Small intestine (tissue), 7 donors: ENCODE results near the gene RASA3. TPM values are rescaled to one million over a fixed set of nuclear protein-coding genes. Genes with fewer than 3 reads are reported as not detected.

ENCODE experiments used
- DNase-seq, 2 donors: peaks; one replicate each; pipeline versions ENCODE4 v3.0.0 to v3.0.0-alpha.2; 2013
- FAIRE-seq: peaks from 2 replicates; lab custom pipeline; 2012; peaks lifted over from hg19 to GRCh38; lab: Jason Lieb, UNC
- H3K27ac ChIP-seq, 3 donors: one replicate each; pipeline ENCODE4 v1.5.1; 2013; ENCODE audit warnings: low read length in 2 of 3, mild to moderate bottlenecking in 2 of 3, control low read depth in 1 of 3, inconsistent platforms in 1 of 3, low read depth in 1 of 3, moderate library complexity in 1 of 3
- H3K27me3 ChIP-seq, 3 donors: one replicate each; pipeline ENCODE4 v1.6.1; 2013; ENCODE audit warnings: low read length in 3 of 3, inconsistent platforms in 1 of 3; ENCODE audit not compliant: control insufficient read depth in 3 of 3, insufficient read depth in 3 of 3
- H3K36me3 ChIP-seq, 3 donors: one replicate each; pipeline ENCODE4 v1.6.1; 2013; ENCODE audit warnings: low read length in 3 of 3, inconsistent platforms in 1 of 3, low read depth in 1 of 3, mild to moderate bottlenecking in 1 of 3, moderate library complexity in 1 of 3; ENCODE audit not compliant: control insufficient read depth in 3 of 3, insufficient read depth in 2 of 3
- H3K4me1 ChIP-seq, 3 donors: one replicate each; pipeline ENCODE4 v1.6.1; 2013; ENCODE audit warnings: low read length in 2 of 3, inconsistent platforms in 1 of 3, low read depth in 1 of 3, mild to moderate bottlenecking in 1 of 3, moderate library complexity in 1 of 3; ENCODE audit not compliant: control insufficient read depth in 3 of 3, insufficient read depth in 2 of 3
- H3K4me3 ChIP-seq, 3 donors: one replicate each; pipeline ENCODE4 v1.5.1; 2013; ENCODE audit warnings: low read length in 3 of 3, control low read depth in 1 of 3, inconsistent platforms in 1 of 3, low read depth in 1 of 3, mild to moderate bottlenecking in 1 of 3, moderate library complexity in 1 of 3
- H3K9me3 ChIP-seq, 2 donors: one replicate each; pipeline ENCODE4 v1.6.1; 2013; ENCODE audit warnings: low read depth in 1 of 2, low read length in 1 of 2; ENCODE audit not compliant: control insufficient read depth in 2 of 2, insufficient read depth in 1 of 2
- WGBS, 3 donors: extraction: QIAGEN DNeasy Blood & Tissue Kit; methylation state at CpG; one replicate each; pipeline ENCODE4 v1.1.7; 2013; 5-methylcytosine and 5-hydroxymethylcytosine counted together
- polyA plus RNA-seq, 4 donors: library from polyadenylated mRNA; stranded (reverse) in 3 of 4; unstranded in 1 of 4; fragments of 200-250 nt in 3 of 4; fragments of 120-200 nt in 1 of 4; gene quantifications; one replicate each; pipeline versions ENCODE4 v1.2.1 to v1.2.3, GENCODE V29; 2013
- donor health status: healthy with polysubstance abuse.
- donor health status: control.
- donor health status: control.
- donor health status: Bipolar disorder and iron deficiency.
- donor health status: healthy.

RASA3 gene
- polyA plus RNA-seq, 4 donors = 2.0 to 7.2 (median 6.5) TPM

- DNase-seq (peak; percentile 11 to 77), FAIRE-seq (no peak)
- H3K27ac ChIP-seq = no peak overlapping the region
- H3K36me3 ChIP-seq = peaks cover 0 to 49% (median 2%) of the 10 kb centered on the region in 3 donors
- H3K27me3 ChIP-seq = no peaks in the 10 kb centered on the region
- no peaks in the 10 kb centered on the region for H3K4me1 ChIP-seq
- 67 to 83% (median 77%) methylated on average over 41 of the region's 41 CpGs for WGBS, 3 donors
- H3K4me3 ChIP-seq = no peak overlapping the region
- no peaks in the 10 kb centered on the region for H3K9me3 ChIP-seq
These were observed 127.8 kb downstream of the RASA3 start for GRCh38 chr13:114004420-114005205.

- H3K9me3 ChIP-seq = no peaks in the 10 kb centered on the region
- DNase-seq (no peak), FAIRE-seq (no peak)
- peaks cover 0 to 51% (median 4%) of the 10 kb centered on the region in 3 donors for H3K36me3 ChIP-seq
- H3K4me3 ChIP-seq = no peak overlapping the region
- H3K4me1 ChIP-seq = no peaks in the 10 kb centered on the region
- WGBS, 3 donors = 87 to 92% (median 88%) methylated on average over 23 to 24 of the region's 24 CpGs
- no peaks in the 10 kb centered on the region for H3K27me3 ChIP-seq
- H3K27ac ChIP-seq = no peak overlapping the region
These were observed 129.6 kb downstream of the RASA3 start for GRCh38 chr13:114002771-114003321.

- Histone ChIP-seq H3K9me3 (no peaks in the 10 kb centered on the region), H3K36me3 (peaks cover 0 to 47% (median 4%) of the 10 kb centered on the region in 3 donors), H3K27me3 (no peaks in the 10 kb centered on the region), H3K4me3 (no peak overlapping the region), H3K27ac (no peak overlapping the region), H3K4me1 (no peaks in the 10 kb centered on the region)
- FAIRE-seq (no peak), DNase-seq (peak in 1 of 2 donors; percentile 37)
- 46 to 81% (median 66%) methylated on average over 27 of the region's 27 CpGs for WGBS, 3 donors
These were observed 130.3 kb downstream of the RASA3 start for GRCh38 chr13:114002009-114002544.

GRCh38 chr13:114001331-114002008, 131.0 kb downstream of the RASA3 start:
- Histone ChIP-seq H3K9me3 (no peaks in the 10 kb centered on the region), H3K4me1 (no peaks in the 10 kb centered on the region), H3K4me3 (no peak overlapping the region), H3K27ac (no peak overlapping the region), H3K36me3 (peaks cover 0 to 52% (median 4%) of the 10 kb centered on the region in 3 donors), H3K27me3 (no peaks in the 10 kb centered on the region)
- FAIRE-seq (no peak), DNase-seq (no peak)
- WGBS, 3 donors = 92 to 96% (median 93%) methylated on average over 45 to 46 of the region's 46 CpGs

- Histone ChIP-seq H3K4me1 (no peaks in the 10 kb centered on the region), H3K27me3 (no peaks in the 10 kb centered on the region), H3K9me3 (no peaks in the 10 kb centered on the region), H3K36me3 (peaks cover 0 to 56% (median 4%) of the 10 kb centered on the region in 3 donors), H3K27ac (no peak overlapping the region), H3K4me3 (no peak overlapping the region)
- no peak for FAIRE-seq
- 91 to 95% (median 93%) methylated on average over 26 of the region's 26 CpGs for WGBS, 3 donors
- no peak for DNase-seq
These were observed 132.0 kb downstream of the RASA3 start for GRCh38 chr13:114000151-114001040.

GRCh38 chr13:113999618-113999910, 132.9 kb downstream of the RASA3 start:
- DNase-seq (no peak), FAIRE-seq (no peak)
- Histone ChIP-seq H3K4me1 (no peaks in the 10 kb centered on the region), H3K36me3 (peaks cover 0 to 53% (median 4%) of the 10 kb centered on the region in 3 donors), H3K9me3 (no peaks in the 10 kb centered on the region), H3K27ac (no peak overlapping the region), H3K27me3 (no peaks in the 10 kb centered on the region), H3K4me3 (no peak overlapping the region)
- 78 to 85% (median 85%) methylated on average over 9 to 10 of the region's 10 CpGs for WGBS, 3 donors

- H3K36me3 ChIP-seq = peaks cover 0 to 51% (median 4%) of the 10 kb centered on the region in 3 donors
- H3K4me1 ChIP-seq = no peaks in the 10 kb centered on the region
- DNase-seq (no peak), FAIRE-seq (no peak)
- no peaks in the 10 kb centered on the region for H3K9me3 ChIP-seq
- H3K27ac ChIP-seq = peak overlapping the region in 1 of 3 donors; percentile 25
- H3K4me3 ChIP-seq = no peak overlapping the region
- 73 to 80% (median 76%) methylated on average over 36 to 42 of the region's 42 CpGs for WGBS, 3 donors
- H3K27me3 ChIP-seq = no peaks in the 10 kb centered on the region
These were observed 133.4 kb downstream of the RASA3 start for GRCh38 chr13:113998781-113999617.
